ENCODE results near the gene OR2G6.

Gene OR2G6

DNA sequence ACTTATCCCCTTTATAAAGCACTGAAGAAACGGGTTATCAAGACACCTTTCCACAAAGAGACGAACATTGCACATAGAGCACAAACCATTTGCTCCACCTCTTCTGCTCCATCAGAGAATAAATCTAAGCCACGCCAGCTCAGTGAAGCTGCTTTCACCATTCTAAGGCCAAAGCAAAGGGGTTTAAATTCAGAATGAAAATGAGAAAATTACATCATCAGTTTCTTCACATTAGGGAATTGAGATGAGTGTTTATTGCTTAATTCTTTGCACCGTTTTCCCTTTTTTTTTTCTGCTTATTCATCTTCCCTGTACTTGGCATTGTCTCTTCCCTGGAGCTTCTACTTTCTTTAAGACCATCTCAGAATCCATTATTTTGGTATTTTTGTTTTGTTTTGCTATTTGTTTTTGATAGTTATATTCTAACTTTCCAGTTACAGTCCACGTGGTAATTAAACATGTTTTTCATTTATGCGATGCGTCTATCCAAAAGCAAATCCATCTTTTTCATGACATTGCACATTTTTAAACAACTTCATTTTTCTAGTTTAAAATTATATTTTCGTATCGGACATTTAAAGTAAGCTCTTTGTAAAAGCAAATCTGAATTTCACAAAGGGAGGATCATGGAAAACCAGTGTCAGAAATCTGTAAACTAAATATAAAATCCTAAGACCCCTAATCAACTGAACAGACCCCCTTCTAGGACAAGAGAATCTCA is 68.5 kb downstream of the OR2G6 start:
- no peak for FAIRE-seq
